Panc1 (cell line): Measurements from ENCODE around the gene SPX. TPM values are rescaled to one million over a fixed set of nuclear protein-coding genes. Genes with fewer than 3 reads are reported as not detected.

Experiments used
- ATAC-seq: fragments of 200-7000 bp; cut with Tn5 transposase; 2 replicates; pipeline ENCODE4 v1.9.1; 2020; ENCODE audit warnings: mild to moderate bottlenecking, moderate library complexity
- BruUV-seq: library from RNA; stranded (reverse); fragments of 400-500 nt; replicated peaks from 2 replicates; lab custom pipeline; 2021; lab: Mats Ljungman, UMichigan
- CTCF ChIA-PET: fragments of 300-600 bp; sonication (Branson Sonifier 250); formaldehyde crosslinking; loops from one replicate; lab custom pipeline; 2022; ENCODE audit warnings: antibody characterized with exemption; lab: Charles Lee
- POLR2A ChIA-PET: fragments of 300-600 bp; sonication (Branson Sonifier 250); formaldehyde crosslinking; loops from one replicate; lab custom pipeline; 2022; ENCODE audit warnings: antibody characterized with exemption; lab: Charles Lee
- DNase-seq: peaks from one replicate; pipeline ENCODE4 v3.0.0-alpha.2; 2010; ENCODE audit warnings: low read depth, low spot score
- H3K27ac ChIP-seq: 2 replicates; pipeline ENCODE4 v1.5.1; 2011; ENCODE audit warnings: mild to moderate bottlenecking, low read length, inconsistent platforms
- H3K27me3 ChIP-seq: fragments of 200-500 bp; sonication (Bioruptor generic); 2 replicates; pipeline ENCODE4 v1.6.0; 2014; ENCODE audit warnings: low read length, inconsistent platforms; ENCODE audit not compliant: control insufficient read depth, insufficient read depth
- H3K36me3 ChIP-seq: fragments of 200-500 bp; sonication (Bioruptor generic); 2 replicates; pipeline ENCODE4 v1.5.1; 2014; ENCODE audit warnings: inconsistent platforms, mild to moderate bottlenecking, low read length, moderate library complexity; ENCODE audit not compliant: control insufficient read depth, insufficient read depth
- H3K4me1 ChIP-seq: 2 replicates; pipeline ENCODE4 v1.5.1; 2011; ENCODE audit warnings: inconsistent platforms, mild to moderate bottlenecking, low read length, moderate library complexity; ENCODE audit not compliant: control insufficient read depth, insufficient read depth
- H3K4me3 ChIP-seq, 2 experiments: 2 replicates each; pipeline ENCODE4 v1.5.1; 2011 to 2012; ENCODE audit warnings: low read depth in 2 of 2, low read length in 2 of 2, mild to moderate bottlenecking in 2 of 2, inconsistent platforms in 1 of 2, moderate library complexity in 1 of 2
- H3K9me3 ChIP-seq: fragments of 200-500 bp; sonication (Bioruptor generic); 2 replicates; pipeline ENCODE4 v1.5.1; 2014; ENCODE audit warnings: low read depth, mild to moderate bottlenecking, inconsistent platforms, low read length, moderate library complexity; ENCODE audit not compliant: control insufficient read depth, insufficient read depth
- POLR2AphosphoS5 ChIP-seq: IDR thresholded peaks from 2 replicates; pipeline ENCODE4 v1.6.1; 2012; ENCODE audit warnings: mild to moderate bottlenecking, low read depth, low read length, moderate library complexity
- SIN3A ChIP-seq: IDR thresholded peaks from 2 replicates; pipeline ENCODE4 v1.6.1; 2012; ENCODE audit warnings: low read depth, mild to moderate bottlenecking, low read length, moderate library complexity, borderline replicate concordance; ENCODE audit not compliant: insufficient read depth
- TCF7L2 ChIP-seq: IDR thresholded peaks from 2 replicates; pipeline ENCODE4 v1.6.1; 2011; ENCODE audit warnings: mild to moderate bottlenecking, low read depth, low read length, inconsistent platforms
- in situ Hi-C: cut with HindIII; loops from 2 replicates; pipeline ENCODE4 v1.10.0; 2016; ENCODE audit warnings: low sequenced_read_pairs, low pct_unique_long_range_greater_than_20kb
- intact Hi-C: fragments of 100-400 bp; cut with micrococcal nuclease; formaldehyde crosslinking; loops from one replicate; pipeline ENCODE4 v1.10.0; 2022; ENCODE audit not compliant: unreplicated experiment
- total RNA-seq: library from RNA; stranded (reverse); gene quantifications from one replicate; pipeline ENCODE4 v1.2.1, GENCODE V29; 2021; ENCODE audit not compliant: unreplicated experiment
- TF ChIP-seq, protein P1 (sequence below), 2 experiments: IDR thresholded peaks; 2 replicates each; pipeline ENCODE4 v1.6.1; 2011 to 2012; ENCODE audit warnings: low read depth in 2 of 2, control low read depth in 1 of 2, low read length in 1 of 2, mild to moderate bottlenecking in 1 of 2, moderate library complexity in 1 of 2; ENCODE audit not compliant: insufficient read depth in 1 of 2
- TF ChIP-seq, protein P2 (sequence below): fragments of 450-650 bp; IDR thresholded peaks from 2 replicates; pipeline ENCODE4 v1.5.1; 2017; ENCODE audit warnings: mild to moderate bottlenecking

The SPX gene
- total RNA-seq, 1 experiment from 2014 or later = 0.13 TPM

DNA sequence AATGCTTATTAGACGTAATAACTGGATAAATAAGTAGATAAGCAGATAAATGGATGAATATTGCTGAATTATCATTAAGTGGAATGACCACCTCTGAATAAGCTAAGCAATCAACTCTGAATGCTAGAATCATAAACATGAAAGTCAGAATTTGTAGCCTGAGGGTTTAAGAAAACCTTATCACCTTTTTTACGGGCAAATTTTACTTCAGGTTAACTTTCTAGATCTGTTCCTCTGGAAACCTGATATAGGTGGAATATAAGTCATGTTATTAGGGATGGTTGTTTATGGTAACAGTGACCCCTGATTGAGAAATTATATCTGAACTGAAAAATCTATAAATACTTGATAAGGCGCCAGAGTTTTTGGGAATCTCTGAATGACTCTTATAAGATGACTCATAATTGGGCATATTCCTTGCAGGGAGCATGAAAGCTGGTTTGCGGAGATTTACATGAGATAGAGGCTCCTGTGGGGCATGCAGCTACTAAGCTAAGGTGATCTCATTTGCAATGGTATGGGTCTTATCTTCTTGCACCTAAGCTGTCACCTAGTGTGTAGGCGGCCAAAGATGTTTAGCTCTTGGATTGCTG is 12.1 kb downstream of the SPX start:
- H3K27me3 ChIP-seq = no peaks in the 10 kb centered on the region; the same call in 1 of the 2 replicates
- DNase-seq (no peak), ATAC-seq (no peak)
- no peaks in the 10 kb centered on the region for H3K9me3 ChIP-seq
- H3K4me3 ChIP-seq = no peak overlapping the region
- intact Hi-C loops (no loop called here), in situ Hi-C loops (no loop called here)
- H3K4me1 ChIP-seq = no peaks in the 10 kb centered on the region
- BruUV-seq = no TSS peak
- H3K36me3 ChIP-seq = no peaks in the 10 kb centered on the region
- TF ChIP-seq, protein P1, sequence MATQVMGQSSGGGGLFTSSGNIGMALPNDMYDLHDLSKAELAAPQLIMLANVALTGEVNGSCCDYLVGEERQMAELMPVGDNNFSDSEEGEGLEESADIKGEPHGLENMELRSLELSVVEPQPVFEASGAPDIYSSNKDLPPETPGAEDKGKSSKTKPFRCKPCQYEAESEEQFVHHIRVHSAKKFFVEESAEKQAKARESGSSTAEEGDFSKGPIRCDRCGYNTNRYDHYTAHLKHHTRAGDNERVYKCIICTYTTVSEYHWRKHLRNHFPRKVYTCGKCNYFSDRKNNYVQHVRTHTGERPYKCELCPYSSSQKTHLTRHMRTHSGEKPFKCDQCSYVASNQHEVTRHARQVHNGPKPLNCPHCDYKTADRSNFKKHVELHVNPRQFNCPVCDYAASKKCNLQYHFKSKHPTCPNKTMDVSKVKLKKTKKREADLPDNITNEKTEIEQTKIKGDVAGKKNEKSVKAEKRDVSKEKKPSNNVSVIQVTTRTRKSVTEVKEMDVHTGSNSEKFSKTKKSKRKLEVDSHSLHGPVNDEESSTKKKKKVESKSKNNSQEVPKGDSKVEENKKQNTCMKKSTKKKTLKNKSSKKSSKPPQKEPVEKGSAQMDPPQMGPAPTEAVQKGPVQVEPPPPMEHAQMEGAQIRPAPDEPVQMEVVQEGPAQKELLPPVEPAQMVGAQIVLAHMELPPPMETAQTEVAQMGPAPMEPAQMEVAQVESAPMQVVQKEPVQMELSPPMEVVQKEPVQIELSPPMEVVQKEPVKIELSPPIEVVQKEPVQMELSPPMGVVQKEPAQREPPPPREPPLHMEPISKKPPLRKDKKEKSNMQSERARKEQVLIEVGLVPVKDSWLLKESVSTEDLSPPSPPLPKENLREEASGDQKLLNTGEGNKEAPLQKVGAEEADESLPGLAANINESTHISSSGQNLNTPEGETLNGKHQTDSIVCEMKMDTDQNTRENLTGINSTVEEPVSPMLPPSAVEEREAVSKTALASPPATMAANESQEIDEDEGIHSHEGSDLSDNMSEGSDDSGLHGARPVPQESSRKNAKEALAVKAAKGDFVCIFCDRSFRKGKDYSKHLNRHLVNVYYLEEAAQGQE (IDR thresholded peaks at IDR 0.05; ENCODE audit: insufficient read depth in 1 of 2, low read depth in 2 of 2, low read length in 1 of 2) = no peak
- TF ChIP-seq POLR2AphosphoS5 (no peak), TCF7L2 (no peak), SIN3A (no peak)
- TF ChIP-seq, protein P2, sequence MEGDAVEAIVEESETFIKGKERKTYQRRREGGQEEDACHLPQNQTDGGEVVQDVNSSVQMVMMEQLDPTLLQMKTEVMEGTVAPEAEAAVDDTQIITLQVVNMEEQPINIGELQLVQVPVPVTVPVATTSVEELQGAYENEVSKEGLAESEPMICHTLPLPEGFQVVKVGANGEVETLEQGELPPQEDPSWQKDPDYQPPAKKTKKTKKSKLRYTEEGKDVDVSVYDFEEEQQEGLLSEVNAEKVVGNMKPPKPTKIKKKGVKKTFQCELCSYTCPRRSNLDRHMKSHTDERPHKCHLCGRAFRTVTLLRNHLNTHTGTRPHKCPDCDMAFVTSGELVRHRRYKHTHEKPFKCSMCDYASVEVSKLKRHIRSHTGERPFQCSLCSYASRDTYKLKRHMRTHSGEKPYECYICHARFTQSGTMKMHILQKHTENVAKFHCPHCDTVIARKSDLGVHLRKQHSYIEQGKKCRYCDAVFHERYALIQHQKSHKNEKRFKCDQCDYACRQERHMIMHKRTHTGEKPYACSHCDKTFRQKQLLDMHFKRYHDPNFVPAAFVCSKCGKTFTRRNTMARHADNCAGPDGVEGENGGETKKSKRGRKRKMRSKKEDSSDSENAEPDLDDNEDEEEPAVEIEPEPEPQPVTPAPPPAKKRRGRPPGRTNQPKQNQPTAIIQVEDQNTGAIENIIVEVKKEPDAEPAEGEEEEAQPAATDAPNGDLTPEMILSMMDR = no peak
- ChIA-PET POLR2A (no interaction called here), CTCF (no interaction called here)
- H3K27ac ChIP-seq = no peak overlapping the region

DNA sequence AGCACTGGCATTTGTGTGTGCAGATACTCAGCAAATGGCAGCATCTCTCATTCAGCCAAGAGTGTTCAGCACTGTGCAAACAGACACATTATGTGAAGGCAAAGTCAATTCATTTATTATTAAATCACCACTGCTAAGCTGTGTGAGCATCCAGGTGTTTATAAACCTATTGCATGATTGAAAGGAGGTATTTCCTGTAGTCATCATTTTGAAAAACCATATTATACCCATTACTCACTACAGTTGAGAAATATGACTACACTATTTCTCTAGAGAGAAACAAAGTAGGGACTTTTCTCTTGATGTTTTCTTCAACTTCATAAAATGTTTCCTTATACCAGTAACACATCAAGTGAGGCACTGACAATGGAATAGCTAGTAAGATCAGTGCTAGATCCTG is 13.7 kb downstream of the SPX start:
- in situ Hi-C loops = no loop called here
- DNase-seq (no peak), ATAC-seq (no peak)
- Histone ChIP-seq H3K36me3 (no peaks in the 10 kb centered on the region), H3K4me1 (no peaks in the 10 kb centered on the region), H3K9me3 (no peaks in the 10 kb centered on the region), H3K4me3 (no peak overlapping the region), H3K27me3 (no peaks in the 10 kb centered on the region; the same call in 1 of the 2 replicates), H3K27ac (no peak overlapping the region)
- intact Hi-C loops = no loop called here
- ChIA-PET POLR2A (no interaction called here), CTCF (no interaction called here)
- no peak for TF ChIP-seq TCF7L2
- no TSS peak for BruUV-seq

DNA sequence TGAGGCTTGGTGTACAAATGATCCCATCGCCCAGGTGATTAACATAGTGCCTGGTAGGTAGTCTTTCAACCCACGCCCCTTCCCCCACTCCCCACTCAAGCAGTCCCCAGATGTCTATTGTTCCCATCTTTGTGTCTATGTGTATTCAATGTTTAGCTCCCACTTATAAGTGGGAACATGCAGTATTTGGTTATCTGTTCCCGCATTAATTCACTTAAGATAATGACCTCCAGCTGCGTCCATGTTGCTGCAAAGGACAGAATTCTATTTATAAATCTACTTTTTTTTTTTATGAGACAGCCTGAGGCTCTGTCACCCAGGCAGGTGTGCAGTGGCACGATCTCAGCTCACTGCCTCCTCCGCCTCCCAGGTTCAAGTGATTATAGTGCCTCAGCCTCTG is 15.7 kb downstream of the SPX start:
- POLR2A ChIA-PET = no interaction called here
- no TSS peak for BruUV-seq

More for the DNA sequence above, 15.7 kb downstream of the SPX start:
- CTCF ChIA-PET = no interaction called here
- in situ Hi-C loops = no loop called here
- no peaks in the 10 kb centered on the region for H3K9me3 ChIP-seq
- no peaks in the 10 kb centered on the region for H3K36me3 ChIP-seq
- intact Hi-C loops = no loop called here
- no peak overlapping the region for H3K4me3 ChIP-seq
- TF ChIP-seq SIN3A = no peak
- TF ChIP-seq, protein P2 = no peak
- TF ChIP-seq, protein P1 (IDR thresholded peaks at IDR 0.05; ENCODE audit: insufficient read depth in 1 of 2, low read depth in 2 of 2, low read length in 1 of 2) = no peak
- no peak for TF ChIP-seq POLR2AphosphoS5
- TF ChIP-seq TCF7L2 = no peak
- ATAC-seq (no peak), DNase-seq (no peak)
- H3K27me3 ChIP-seq = no peaks in the 10 kb centered on the region; the same call in 1 of the 2 replicates
- no peaks in the 10 kb centered on the region for H3K4me1 ChIP-seq
- H3K27ac ChIP-seq = no peak overlapping the region
